Cerebellar nuclear complex (tissue), 1 donor: Measurements from ENCODE around the gene UBE2A.

Source experiments
- DNase-seq, 2 experiments: peaks; one replicate each; lab custom pipeline; 2025; lab: John Stamatoyannopoulos, UW

The UBE2A gene

DNA sequence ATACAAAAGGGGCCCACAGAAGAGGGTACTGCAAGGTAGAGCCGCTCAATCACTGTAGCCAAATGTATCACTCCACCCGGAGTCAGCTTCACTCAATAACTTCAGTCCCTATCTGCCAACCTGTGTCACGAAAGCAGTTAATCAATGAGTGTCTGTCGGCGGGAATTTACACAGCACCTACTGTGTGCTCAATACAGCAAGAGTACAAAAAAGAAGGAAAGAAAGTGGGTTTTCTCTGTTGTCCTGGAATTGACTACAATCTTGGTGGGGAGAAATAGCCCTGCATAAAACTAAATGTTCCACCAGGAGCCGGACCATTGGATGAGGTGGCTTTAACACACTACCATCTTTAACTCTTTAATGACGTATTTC lies 32.6 kb downstream of the UBE2A start:
- DNase-seq = no peak

DNA sequence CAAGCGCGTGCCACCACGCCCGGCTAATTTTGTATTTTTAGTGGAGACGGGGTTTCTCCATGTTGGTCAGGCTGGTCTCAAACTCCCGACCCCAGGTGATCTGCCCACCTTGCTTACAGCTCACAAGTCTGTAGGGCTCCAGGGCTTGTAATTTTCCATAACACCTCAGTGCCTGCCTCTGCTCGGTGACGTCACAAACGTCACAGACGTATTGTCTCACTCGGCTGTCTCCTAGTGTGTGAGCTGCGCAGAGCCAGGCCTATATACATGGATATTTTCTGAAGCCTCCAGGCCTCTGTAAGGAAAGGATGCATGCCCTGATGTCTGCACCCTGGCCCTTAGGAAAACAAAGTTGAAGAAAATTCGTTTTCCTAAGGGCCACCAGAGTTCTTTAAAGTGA lies 40.4 kb downstream of the UBE2A start:
- no peak for DNase-seq

DNA sequence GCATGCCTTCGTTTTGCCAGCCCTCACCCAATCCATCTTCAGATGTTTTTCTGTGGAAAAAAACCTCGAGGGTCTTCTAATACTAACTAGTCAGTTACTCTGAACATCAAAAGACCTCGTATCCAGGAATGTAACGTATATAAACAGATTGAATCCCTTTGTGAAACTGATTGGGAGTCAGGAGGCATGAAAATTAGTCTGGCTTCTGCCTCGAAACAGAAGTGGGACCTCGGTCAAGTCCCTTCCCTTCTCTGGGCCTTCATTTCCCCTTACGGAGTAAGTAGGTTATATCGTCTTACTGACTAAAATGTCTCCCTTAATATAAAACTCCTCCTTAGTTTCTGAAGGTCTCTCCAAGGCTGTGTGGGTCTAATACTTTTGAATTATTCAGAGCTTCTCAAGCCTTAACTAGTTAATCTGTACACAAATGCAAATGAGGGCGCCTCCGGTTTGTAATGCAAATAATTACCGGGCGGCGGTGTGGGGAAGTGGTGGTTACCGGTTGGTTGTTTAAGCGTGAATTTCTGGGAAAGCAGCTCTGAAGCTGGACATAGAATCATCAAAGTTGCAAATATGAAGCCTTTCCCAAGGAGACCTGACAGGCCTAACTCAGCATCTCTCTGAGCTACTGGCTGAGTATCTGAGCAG lies 43.3 kb downstream of the UBE2A start:
- no peak for DNase-seq

DNA sequence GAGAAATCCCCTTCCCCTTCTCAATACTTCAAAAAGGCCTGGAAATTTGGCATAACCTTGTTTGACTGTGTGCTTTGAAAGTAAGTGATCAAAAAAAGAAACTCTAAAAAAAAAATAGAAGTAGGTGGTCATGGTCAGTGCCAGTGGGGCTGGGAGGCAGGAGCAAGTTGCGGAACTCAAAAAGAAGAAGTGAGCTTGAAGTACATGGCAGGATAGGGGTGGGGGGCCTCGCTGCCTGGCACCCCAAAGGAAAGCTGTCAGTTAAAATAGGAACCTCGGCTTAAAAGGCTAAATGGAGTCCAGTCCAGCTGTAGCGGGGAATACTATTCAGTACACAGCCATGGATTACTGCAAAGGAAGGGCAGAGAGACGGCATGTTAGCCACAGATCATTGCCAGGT lies 44.1 kb downstream of the UBE2A start:
- no peak for DNase-seq

DNA sequence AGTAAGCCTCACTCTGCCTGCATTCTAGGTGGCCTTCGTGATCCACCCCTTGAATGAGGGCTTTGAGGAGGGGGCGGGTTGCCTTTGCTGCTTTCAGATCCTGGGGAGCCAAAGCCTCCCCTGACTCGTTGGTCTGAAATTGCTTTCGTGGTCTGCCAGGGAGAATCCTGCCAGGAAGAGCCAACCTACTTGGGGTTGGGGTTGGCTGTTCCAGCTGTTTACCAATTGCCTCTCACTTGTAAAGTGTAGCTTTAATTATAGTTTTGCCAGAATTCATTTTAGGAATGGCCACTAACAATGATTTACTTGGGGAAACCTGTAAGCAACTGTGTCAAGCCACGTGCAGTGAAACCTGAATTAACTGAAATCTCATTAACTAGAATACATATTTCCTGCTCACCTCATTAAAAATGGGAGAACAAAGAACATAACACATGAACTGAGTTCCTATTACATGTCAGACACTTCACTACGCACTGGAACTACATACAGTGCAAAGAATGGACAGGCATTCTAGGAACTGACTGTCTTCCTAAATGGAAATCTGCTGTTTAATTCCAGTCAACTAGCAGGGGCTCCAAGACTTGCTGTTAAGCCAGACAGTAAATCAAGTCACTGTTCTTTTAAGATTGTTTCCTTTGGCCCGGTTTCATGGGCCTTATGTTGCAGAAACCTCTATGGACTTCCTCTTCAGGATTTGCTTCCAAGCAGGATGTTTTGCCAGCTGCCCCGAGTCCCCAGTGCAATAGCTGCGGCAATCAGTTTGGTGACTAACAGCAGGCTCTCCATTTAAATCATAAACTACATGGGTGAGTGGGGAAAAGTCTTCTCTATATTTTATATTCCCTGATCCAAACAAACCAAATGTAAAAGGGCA lies 48.2 kb downstream of the UBE2A start:
- no peak for DNase-seq

DNA sequence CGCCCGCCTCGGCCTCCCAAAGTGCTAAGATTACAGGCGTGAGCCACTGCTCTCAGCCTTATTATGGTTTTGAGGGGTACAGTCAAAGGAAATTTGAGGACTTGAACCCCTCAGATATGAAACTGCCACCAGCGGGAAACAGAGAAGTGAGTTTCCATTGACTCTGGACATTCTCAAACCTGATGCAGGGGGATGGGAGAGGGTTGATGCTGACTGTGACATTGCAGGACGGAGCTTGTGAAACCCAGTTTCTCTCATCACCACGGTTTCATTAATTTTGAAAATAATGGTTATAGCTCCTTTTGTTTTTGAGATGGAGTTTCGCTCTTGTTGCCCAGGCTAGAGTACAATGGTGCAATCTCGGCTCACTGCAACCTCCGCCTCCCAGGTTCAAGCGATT lies 50.1 kb downstream of the UBE2A start:
- DNase-seq = no peak

DNA sequence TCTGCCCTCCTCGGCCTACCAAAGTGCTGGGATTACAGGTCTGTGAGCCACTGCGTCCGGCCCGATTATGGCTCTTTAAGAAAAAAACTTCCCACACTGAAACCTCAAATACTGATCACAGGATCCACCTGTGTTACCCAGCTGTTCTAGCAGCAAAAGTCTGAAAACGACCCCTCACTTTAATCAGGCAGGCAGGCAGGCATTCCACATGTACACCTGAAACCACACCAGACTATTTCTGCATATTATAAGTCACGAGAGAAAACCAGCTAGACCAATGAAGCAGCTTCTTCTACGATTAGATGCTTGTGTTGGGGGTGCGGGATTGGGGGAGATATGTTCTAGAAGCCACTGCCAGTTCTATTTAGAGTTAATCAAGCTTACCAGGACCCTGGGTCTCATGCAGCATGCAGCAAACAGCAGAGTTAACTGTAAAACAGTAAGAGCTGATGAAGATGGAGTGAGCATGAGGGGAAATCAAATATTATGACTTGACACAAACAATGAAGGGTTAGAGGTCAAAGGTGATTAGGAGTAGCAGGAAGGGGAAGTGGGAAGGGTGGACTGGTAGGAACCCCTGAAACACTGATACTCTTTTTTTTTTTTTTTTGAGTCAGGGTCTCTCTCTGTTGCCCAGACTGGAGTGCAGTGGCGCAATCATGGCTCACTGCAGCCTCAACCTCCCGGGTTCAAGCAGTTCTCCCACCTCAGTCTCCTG lies 50.7 kb downstream of the UBE2A start:
- DNase-seq = no peak

DNA sequence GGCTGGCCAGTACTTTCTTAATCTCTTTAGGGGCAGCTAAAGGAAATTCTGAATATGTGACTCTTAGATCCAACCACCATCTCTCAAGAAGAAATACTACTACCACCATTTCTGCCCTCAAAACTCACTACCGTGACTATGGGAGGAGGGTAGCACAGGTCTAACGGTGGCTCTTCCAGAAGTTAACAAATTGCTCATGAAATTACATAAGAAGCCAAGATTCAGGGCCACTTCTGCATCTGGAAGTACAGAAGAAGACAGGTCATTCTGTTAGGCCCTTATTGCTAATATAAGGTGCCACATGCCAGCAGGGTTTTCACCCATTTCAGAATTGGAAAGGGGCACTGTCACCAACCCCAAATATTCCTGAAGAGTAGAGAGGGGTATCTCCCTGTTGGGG lies 51.5 kb downstream of the UBE2A start:
- no peak for DNase-seq
